Measurements from ENCODE around the gene NLRP1.

The NLRP1 gene

DNA sequence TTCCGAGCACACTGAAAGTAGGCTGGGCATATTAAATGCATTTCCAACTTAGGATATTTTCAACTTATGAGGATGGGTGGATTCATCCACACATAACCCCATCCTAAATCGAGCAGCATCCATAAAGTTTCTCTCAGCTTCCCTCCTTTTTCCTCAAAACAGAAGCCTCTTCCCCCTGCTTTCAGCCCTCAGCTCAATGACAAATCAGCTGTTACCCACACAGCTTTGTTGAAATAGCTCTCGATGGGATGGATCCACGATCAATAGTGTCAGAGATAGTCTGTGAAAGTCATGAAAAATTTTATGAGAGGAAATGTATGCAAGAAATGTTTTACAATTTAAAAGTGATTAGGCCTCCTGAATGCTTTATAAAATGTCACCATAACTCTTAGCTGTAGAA lies 118.0 kb downstream of the NLRP1 start:
- DNase-seq = no peak

DNA sequence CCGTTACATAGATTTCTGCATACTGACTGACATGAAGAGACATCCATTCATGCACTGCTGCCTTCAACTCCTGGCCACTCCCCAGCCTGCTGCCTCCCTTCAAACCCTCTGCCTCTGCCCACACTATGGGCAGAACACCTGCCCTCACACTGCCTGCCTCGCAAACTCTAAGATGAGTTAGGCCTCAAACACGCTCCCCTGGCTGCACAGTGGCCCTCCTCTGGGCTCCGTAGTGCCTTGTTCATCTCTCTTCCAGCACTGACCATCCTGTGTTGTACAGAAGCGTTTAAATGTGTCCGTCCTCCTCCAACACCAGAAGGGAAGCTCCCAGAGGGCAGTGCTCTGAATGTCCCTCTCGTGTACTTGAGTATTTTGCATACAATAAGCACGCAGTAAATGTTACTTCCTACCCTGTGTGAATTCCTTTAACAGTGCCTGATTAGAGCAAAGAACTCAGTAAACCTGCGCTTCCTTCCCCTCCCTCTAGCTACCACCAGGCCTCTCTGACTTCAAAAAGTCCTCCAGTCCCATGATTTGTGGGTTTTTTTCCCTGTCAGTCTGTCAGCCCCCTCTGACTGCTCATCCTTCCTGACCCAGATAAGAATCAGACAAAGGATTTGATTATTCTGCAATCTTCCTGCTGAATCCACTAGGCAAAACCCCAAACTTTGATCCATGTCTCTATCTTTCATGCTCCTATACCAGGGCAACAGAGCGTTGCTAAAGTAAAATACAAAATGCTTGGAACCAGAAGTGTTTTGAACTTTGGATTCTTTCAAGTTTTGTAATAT lies 119.4 kb downstream of the NLRP1 start:
- no peak for DNase-seq
